ENCODE results near the gene FCN3. TPM values are rescaled to one million over a fixed set of nuclear protein-coding genes. Genes with fewer than 3 reads are reported as not detected.

FCN3 gene
- polyA plus RNA-seq, 2 of the 4 experiments (the other 2 are of a cell fraction) = not detected

DNA sequence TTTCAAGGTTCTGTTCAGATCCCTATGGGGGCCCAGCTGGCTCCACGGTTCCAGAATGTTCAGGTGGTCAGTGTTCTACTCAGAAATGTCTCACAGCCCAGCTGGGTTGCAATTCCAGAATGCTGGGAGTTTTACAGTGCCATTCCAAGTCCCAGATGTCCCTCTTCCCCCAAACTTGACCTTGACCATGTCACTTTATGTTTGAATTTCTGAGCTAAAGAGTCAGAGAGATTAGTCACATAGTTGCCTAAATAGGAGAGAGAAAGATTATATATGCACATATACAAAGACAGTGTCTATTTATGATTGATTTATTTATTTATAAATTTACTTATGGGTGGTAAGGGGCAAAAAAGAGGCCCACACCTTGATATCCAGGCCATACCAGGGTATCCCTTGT, 20.3 kb upstream of the FCN3 start:
- peaks cover 27% of the 10 kb centered on the region for H3K4me1 ChIP-seq
- ATAC-seq (no peak), FAIRE-seq (no peak), DNase-seq (ENCODE audit: low read depth in 1 of 2, low spot score in 1 of 2) (no peak)
- H3K4me3 ChIP-seq = no peak overlapping the region
- H3K9me3 ChIP-seq = no peaks in the 10 kb centered on the region
- POLR2A ChIA-PET = interaction anchor here (1.8 kb wide), 1 partner anchor 29 kb away, joined by 13 read pairs; the partner anchor contains the start of gene MAP3K6
- CTCF ChIA-PET = interaction anchor here (0.7 to 9.6 kb wide), 28 partner anchors 11 to 349 kb away, joined by 3 to 158 read pairs (median 4); partner anchors contain the start of gene MAP3K6
- 91% methylated on average over 1 of the region's 1 CpG for WGBS (ENCODE audit: missing lambda C conversion rate)
- H3K27ac ChIP-seq = no peak overlapping the region
- TF ChIP-seq BHLHE40 (IDR thresholded peaks at IDR 0.05; ENCODE audit: low read depth, low read length) (no peak), PHF8 (IDR thresholded peaks at IDR 0.05; ENCODE audit: borderline replicate concordance, low read depth) (no peak), TFCP2L1 (CRISPR knock-in tag; IDR thresholded peaks at IDR 0.05) (no peak)
- TF ChIP-seq, protein P1, sequence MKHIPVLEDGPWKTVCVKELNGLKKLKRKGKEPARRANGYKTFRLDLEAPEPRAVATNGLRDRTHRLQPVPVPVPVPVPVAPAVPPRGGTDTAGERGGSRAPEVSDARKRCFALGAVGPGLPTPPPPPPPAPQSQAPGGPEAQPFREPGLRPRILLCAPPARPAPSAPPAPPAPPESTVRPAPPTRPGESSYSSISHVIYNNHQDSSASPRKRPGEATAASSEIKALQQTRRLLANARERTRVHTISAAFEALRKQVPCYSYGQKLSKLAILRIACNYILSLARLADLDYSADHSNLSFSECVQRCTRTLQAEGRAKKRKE (CRISPR knock-in tag; IDR thresholded peaks at IDR 0.05; ENCODE audit: low read depth) = no peak
- H3K4me2 ChIP-seq = no peak overlapping the region

DNA sequence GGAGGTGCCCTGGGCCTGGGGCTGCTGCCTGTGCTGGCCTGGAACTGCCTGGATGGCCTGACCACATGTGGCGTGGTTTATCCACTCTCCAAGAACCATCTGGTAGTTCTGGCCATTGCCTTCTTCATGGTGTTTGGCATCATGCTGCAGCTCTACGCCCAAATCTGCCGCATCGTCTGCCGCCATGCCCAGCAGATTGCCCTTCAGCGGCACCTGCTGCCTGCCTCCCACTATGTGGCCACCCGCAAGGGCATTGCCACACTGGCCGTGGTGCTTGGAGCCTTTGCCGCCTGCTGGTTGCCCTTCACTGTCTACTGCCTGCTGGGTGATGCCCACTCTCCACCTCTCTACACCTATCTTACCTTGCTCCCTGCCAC, 19.6 kb upstream of the FCN3 start:
- Histone ChIP-seq H3K9me3 (no peaks in the 10 kb centered on the region), H3K4me3 (no peak overlapping the region), H3K4me1 (peaks cover 27% of the 10 kb centered on the region), H3K4me2 (no peak overlapping the region), H3K27ac (no peak overlapping the region)
- DNase-seq (ENCODE audit: low read depth in 1 of 2, low spot score in 1 of 2) (no peak), ATAC-seq (no peak), FAIRE-seq (no peak)
- TF ChIP-seq TFCP2L1 (CRISPR knock-in tag; IDR thresholded peaks at IDR 0.05) (no peak), ZFP36 (IDR thresholded peaks at IDR 0.05; ENCODE audit: borderline replicate concordance, partially characterized antibody) (no peak), CHD4 (IDR thresholded peaks at IDR 0.05; ENCODE audit: borderline replicate concordance) (no peak), CBX2 (IDR thresholded peaks at IDR 0.05; ENCODE audit: borderline replicate concordance, low read depth) (no peak)
- TF ChIP-seq, protein P2, sequence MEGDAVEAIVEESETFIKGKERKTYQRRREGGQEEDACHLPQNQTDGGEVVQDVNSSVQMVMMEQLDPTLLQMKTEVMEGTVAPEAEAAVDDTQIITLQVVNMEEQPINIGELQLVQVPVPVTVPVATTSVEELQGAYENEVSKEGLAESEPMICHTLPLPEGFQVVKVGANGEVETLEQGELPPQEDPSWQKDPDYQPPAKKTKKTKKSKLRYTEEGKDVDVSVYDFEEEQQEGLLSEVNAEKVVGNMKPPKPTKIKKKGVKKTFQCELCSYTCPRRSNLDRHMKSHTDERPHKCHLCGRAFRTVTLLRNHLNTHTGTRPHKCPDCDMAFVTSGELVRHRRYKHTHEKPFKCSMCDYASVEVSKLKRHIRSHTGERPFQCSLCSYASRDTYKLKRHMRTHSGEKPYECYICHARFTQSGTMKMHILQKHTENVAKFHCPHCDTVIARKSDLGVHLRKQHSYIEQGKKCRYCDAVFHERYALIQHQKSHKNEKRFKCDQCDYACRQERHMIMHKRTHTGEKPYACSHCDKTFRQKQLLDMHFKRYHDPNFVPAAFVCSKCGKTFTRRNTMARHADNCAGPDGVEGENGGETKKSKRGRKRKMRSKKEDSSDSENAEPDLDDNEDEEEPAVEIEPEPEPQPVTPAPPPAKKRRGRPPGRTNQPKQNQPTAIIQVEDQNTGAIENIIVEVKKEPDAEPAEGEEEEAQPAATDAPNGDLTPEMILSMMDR (IDR thresholded peaks at IDR 0.05) = no peak
- TF ChIP-seq, protein P3, sequence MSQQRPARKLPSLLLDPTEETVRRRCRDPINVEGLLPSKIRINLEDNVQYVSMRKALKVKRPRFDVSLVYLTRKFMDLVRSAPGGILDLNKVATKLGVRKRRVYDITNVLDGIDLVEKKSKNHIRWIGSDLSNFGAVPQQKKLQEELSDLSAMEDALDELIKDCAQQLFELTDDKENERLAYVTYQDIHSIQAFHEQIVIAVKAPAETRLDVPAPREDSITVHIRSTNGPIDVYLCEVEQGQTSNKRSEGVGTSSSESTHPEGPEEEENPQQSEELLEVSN (IDR thresholded peaks at IDR 0.05; ENCODE audit: borderline replicate concordance, low read depth) = no peak
- ChIA-PET POLR2A (interaction anchor here (1.8 kb wide), 1 partner anchor 28 kb away, joined by 13 read pairs; the partner anchor contains the start of gene MAP3K6), CTCF (interaction anchor here (0.7 to 9.6 kb wide), 19 partner anchors 12 to 350 kb away, joined by 3 to 158 read pairs (median 4); partner anchors contain the start of gene MAP3K6)
- 98% methylated on average over 8 of the region's 9 CpGs for WGBS (ENCODE audit: missing lambda C conversion rate)

DNA sequence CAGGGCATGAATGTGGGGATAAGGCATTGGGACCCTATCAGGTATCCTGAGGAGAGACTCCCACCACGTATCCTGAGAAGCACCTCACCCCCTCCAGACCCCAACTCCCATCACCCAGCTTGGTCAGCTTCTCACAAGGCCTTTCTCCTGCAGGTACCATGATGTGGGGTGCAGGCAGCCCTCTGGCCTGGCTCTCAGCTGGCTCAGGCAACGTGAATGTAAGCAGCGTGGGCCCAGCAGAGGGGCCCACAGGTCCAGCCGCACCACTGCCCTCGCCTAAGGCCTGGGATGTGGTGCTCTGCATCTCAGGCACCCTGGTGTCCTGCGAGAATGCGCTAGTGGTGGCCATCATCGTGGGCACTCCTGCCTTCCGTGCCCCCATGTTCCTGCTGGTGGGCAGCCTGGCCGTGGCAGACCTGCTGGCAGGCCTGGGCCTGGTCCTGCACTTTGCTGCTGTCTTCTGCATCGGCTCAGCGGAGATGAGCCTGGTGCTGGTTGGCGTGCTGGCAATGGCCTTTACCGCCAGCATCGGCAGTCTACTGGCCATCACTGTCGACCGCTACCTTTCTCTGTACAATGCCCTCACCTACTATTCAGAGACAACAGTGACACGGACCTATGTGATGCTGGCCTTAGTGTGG, 19.1 kb upstream of the FCN3 start:
- H3K9me3 ChIP-seq = no peaks in the 10 kb centered on the region
- peaks cover 22% of the 10 kb centered on the region for H3K4me1 ChIP-seq
- ChIA-PET POLR2A (interaction anchor here (0.6 to 1.4 kb wide), 3 partner anchors 27 to 93 kb away, joined by 3 read pairs; partner anchors contain the start of gene MAP3K6), CTCF (interaction anchor here (0.6 to 9.6 kb wide), 8 partner anchors 21 to 349 kb away, joined by 3 to 158 read pairs (median 6); no protein-coding TSS in a partner anchor)
- peak overlapping the region; percentile 64; the same call in 1 of the 3 replicates for H3K4me2 ChIP-seq
- no peak overlapping the region for H3K27ac ChIP-seq
- TF ChIP-seq ESRRA (IDR thresholded peaks at IDR 0.05; ENCODE audit: borderline replicate concordance, low read length) (no peak), KDM5A (IDR thresholded peaks at IDR 0.05) (no peak), RFX5 (IDR thresholded peaks at IDR 0.05) (no peak)
- FAIRE-seq (no peak), DNase-seq (ENCODE audit: low read depth in 1 of 2, low spot score in 1 of 2) (no peak), ATAC-seq (no peak)
- no peak overlapping the region for H3K4me3 ChIP-seq
- 71% methylated on average over 5 of the region's 18 CpGs for WGBS (ENCODE audit: missing lambda C conversion rate)

All from A549 (cell line).